ENCODE data around the gene CEL. TPM values are rescaled to one million over a fixed set of nuclear protein-coding genes. Genes with fewer than 3 reads are reported as not detected.
"Not testable (repeated sequence)": the region's sequence is repeated elsewhere in the genome, so short reads cannot be mapped to it uniquely, and the experiment has no call there.

Gene CEL
- total RNA-seq: 10 to 100 TPM in 1 of 7 donors, 1 to 10 TPM in 6; 1.8 to 13.6 (median 2.9) TPM
- polyA plus RNA-seq: 1 to 10 TPM; 1.3 TPM
- long read RNA-seq, donor 1, partial matches to known transcripts: 2 of 3 reads
- long read RNA-seq, donor 1, other reads (novel, unspliced or antisense): 1 of 3 reads
- long read RNA-seq, donor 2: 0 reads
- long read RNA-seq, donor 3, partial matches to known transcripts: 1 of 1 reads
- long read RNA-seq, donor 3, other reads (novel, unspliced or antisense): 0 of 1 reads

GRCh38 chr9:133061764-133062145, at the start of gene CEL:
TSS of gene CEL (plus strand) at chr9:133061981. CDS start at chr9:133062003, 22 bp downstream.
- WGBS, 3 donors: 48 to 71% (median 62%) methylated on average over 2 to 3 of the region's 9 CpGs
- H3K4me3 ChIP-seq; H3K27me3 ChIP-seq; H3K36me3 ChIP-seq; H3K27ac ChIP-seq; H3K4me1 ChIP-seq (ENCODE audit: insufficient read depth); H3K9me3 ChIP-seq; intact Hi-C loops (cut with DNase I); DNase-seq: not testable (repeated sequence)

- Histone ChIP-seq H3K27ac (no peak overlapping the region), H3K27me3 (no peaks in the 10 kb centered on the region), H3K4me3 (no peak overlapping the region), H3K36me3 (no peaks in the 10 kb centered on the region), H3K9me3 (peaks cover 0 to 4% of the 10 kb centered on the region in 2 donors), H3K4me1 (ENCODE audit: insufficient read depth) (no peaks in the 10 kb centered on the region)
- WGBS, 3 donors: 80 to 82% (median 82%) methylated on average over 5 of the region's 5 CpGs
- intact Hi-C loops (cut with DNase I): no loop called here
- no peak for TF ChIP-seq CTCF (IDR thresholded peaks at IDR 0.05)
- no peak for TF ChIP-seq EP300 (IDR thresholded peaks at IDR 0.05)
- TF ChIP-seq POLR2A (IDR thresholded peaks at IDR 0.05): no peak
- DNase-seq: no peak
These were observed 47.1 kb upstream of the CEL start for GRCh38 chr9:133014696-133015095.

- no peak for TF ChIP-seq POLR2A (IDR thresholded peaks at IDR 0.05)
- TF ChIP-seq EP300 (IDR thresholded peaks at IDR 0.05): no peak
- TF ChIP-seq CTCF (IDR thresholded peaks at IDR 0.05): no peak
- Histone ChIP-seq H3K36me3 (no peaks in the 10 kb centered on the region), H3K27ac (no peak overlapping the region), H3K27me3 (no peaks in the 10 kb centered on the region), H3K4me1 (ENCODE audit: insufficient read depth) (no peaks in the 10 kb centered on the region), H3K9me3 (no peaks in the 10 kb centered on the region), H3K4me3 (no peak overlapping the region)
- intact Hi-C loops (cut with DNase I): no loop called here
- DNase-seq: no peak
- WGBS, 3 donors: 64 to 75% (median 69%) methylated on average over 26 of the region's 26 CpGs
These were observed 38.5 kb upstream of the CEL start for GRCh38 chr9:133023117-133023890.

GRCh38 chr9:133026426-133026825, 35.4 kb upstream of the CEL start:
- WGBS, 3 donors: 15 to 33% (median 15%) methylated on average over 3 of the region's 3 CpGs
- TF ChIP-seq CTCF (IDR thresholded peaks at IDR 0.05): no peak
- no peak for TF ChIP-seq POLR2A (IDR thresholded peaks at IDR 0.05)
- TF ChIP-seq EP300 (IDR thresholded peaks at IDR 0.05): no peak
- Histone ChIP-seq H3K36me3 (no peaks in the 10 kb centered on the region), H3K4me3 (no peak overlapping the region), H3K27me3 (no peaks in the 10 kb centered on the region), H3K27ac (no peak overlapping the region), H3K9me3 (no peaks in the 10 kb centered on the region), H3K4me1 (ENCODE audit: insufficient read depth) (peaks cover 6% of the 10 kb centered on the region)
- no peak for DNase-seq
- intact Hi-C loops (cut with DNase I): no loop called here

GRCh38 chr9:133027134-133027533, 34.6 kb upstream of the CEL start:
- Histone ChIP-seq H3K36me3 (no peaks in the 10 kb centered on the region), H3K9me3 (no peaks in the 10 kb centered on the region), H3K4me3 (no peak overlapping the region), H3K27ac (no peak overlapping the region), H3K4me1 (ENCODE audit: insufficient read depth) (peaks cover 11% of the 10 kb centered on the region), H3K27me3 (no peaks in the 10 kb centered on the region)
- DNase-seq: no peak
- no peak for TF ChIP-seq EP300 (IDR thresholded peaks at IDR 0.05)
- no peak for TF ChIP-seq CTCF (IDR thresholded peaks at IDR 0.05)
- TF ChIP-seq POLR2A (IDR thresholded peaks at IDR 0.05): no peak
- WGBS, 3 donors: 45 to 50% (median 48%) methylated on average over 5 of the region's 5 CpGs
- intact Hi-C loops (cut with DNase I): no loop called here
